Lung (tissue), 12 donors: ENCODE measurements around the gene CASP8. TPM values are rescaled to one million over a fixed set of nuclear protein-coding genes. Genes with fewer than 3 reads are reported as not detected.

ENCODE experiments used
- ATAC-seq: fragments of 200-7000 bp; cut with Tn5 transposase; one replicate; pipeline ENCODE4 v1.9.1; 2020; ENCODE audit warnings: moderate number of reproducible peaks; ENCODE audit not compliant: insufficient read depth, low FRiP score
- DNase-seq, 3 donors: peaks; one replicate each; pipeline ENCODE4 v3.0.0-alpha.2; 2013 to 2017
- H3K27ac ChIP-seq, 2 donors: one replicate each; pipeline ENCODE4 v1.5.1; 2013; ENCODE audit warnings: mild to moderate bottlenecking in 2 of 2, moderate library complexity in 2 of 2, control low read depth in 1 of 2, inconsistent platforms in 1 of 2, low read depth in 1 of 2, low read length in 1 of 2
- H3K27me3 ChIP-seq, 3 donors: one replicate each; pipeline ENCODE4 v1.5.1; 2013; ENCODE audit warnings: low read length in 2 of 3; ENCODE audit not compliant: control insufficient read depth in 3 of 3, insufficient read depth in 3 of 3
- H3K36me3 ChIP-seq, 4 donors: one replicate each; pipeline ENCODE4 v1.5.1; 2013; ENCODE audit warnings: low read length in 4 of 4, mild to moderate bottlenecking in 1 of 4, moderate library complexity in 1 of 4; ENCODE audit not compliant: control insufficient read depth in 4 of 4, insufficient read depth in 4 of 4
- H3K4me1 ChIP-seq, 5 donors: one replicate each; pipeline ENCODE4 v1.5.1; 2013; ENCODE audit warnings: low read length in 5 of 5, mild to moderate bottlenecking in 2 of 5, moderate library complexity in 1 of 5; ENCODE audit not compliant: control insufficient read depth in 5 of 5, insufficient read depth in 5 of 5
- H3K4me3 ChIP-seq: one replicate; pipeline ENCODE4 v1.5.1; 2013; ENCODE audit warnings: mild to moderate bottlenecking, control low read depth, moderate library complexity
- H3K9ac ChIP-seq, 2 donors: one replicate each; pipeline ENCODE4 v1.5.1; 2013; ENCODE audit warnings: low read length in 2 of 2, control low read depth in 1 of 2; ENCODE audit not compliant: insufficient read depth in 1 of 2
- H3K9me3 ChIP-seq, 4 donors: one replicate each; pipeline ENCODE4 v1.5.1; 2013; ENCODE audit warnings: low read length in 3 of 4, mild to moderate bottlenecking in 1 of 4, moderate library complexity in 1 of 4; ENCODE audit not compliant: control insufficient read depth in 4 of 4, insufficient read depth in 3 of 4
- CTCF ChIP-seq: IDR thresholded peaks from 2 replicates; pipeline ENCODE4 v1.5.1; 2012; ENCODE audit warnings: mild to moderate bottlenecking; ENCODE audit errors: control extremely low read depth, extremely low read depth
- WGBS, 2 donors: extraction: QIAGEN DNeasy Blood & Tissue Kit; methylation state at CpG; one replicate each; pipeline ENCODE4 v1.1.7; 2013; 5-methylcytosine and 5-hydroxymethylcytosine counted together
- polyA plus RNA-seq, 2 donors: library from polyadenylated mRNA; stranded (reverse); fragments of 200-250 nt; gene quantifications; one replicate each; pipeline ENCODE4 v1.2.1, GENCODE V29; 2013
- total RNA-seq, 2 donors: library from RNA; depleted of rRNA in 1 of 2; stranded (reverse); fragments of >200 nt in 1 of 2; gene quantifications; one replicate each; pipeline ENCODE4 v1.2.1, GENCODE V29; 2014 to 2021
- donor health status: control.
- donor health status: control.
- donor health status: Bipolar disorder and iron deficiency.
- donor health status: healthy.
- donor health status: DM: yes; HTN: yes; CAD: no.

CASP8 gene
- total and polyA plus RNA-seq, 4 donors = 18.2 to 32.3 (median 23.5) TPM

GRCh38 chr2:201262718-201263117 lies 2.4 kb downstream of the CASP8 start:
- no peak for DNase-seq
- ATAC-seq = no peak
- TF ChIP-seq CTCF = no peak
- no peak overlapping the region for H3K4me3 ChIP-seq
- H3K36me3 ChIP-seq = peaks cover 0 to 4% (median 2%) of the 10 kb centered on the region in 4 donors
- H3K27me3 ChIP-seq = no peaks in the 10 kb centered on the region
- 49 to 74% methylated on average over 6 of the region's 6 CpGs for WGBS, 2 donors
- H3K27ac ChIP-seq = no peak overlapping the region
- no peak overlapping the region for H3K9ac ChIP-seq
- no peaks in the 10 kb centered on the region for H3K9me3 ChIP-seq
- peaks cover 0 to 9% (median 1%) of the 10 kb centered on the region in 5 donors for H3K4me1 ChIP-seq

- WGBS, 2 donors = 56 to 70% methylated on average over 2 of the region's 2 CpGs
- no peak for TF ChIP-seq CTCF
- ATAC-seq = no peak
Observed at GRCh38 chr2:201263779-201264178, 3.4 kb downstream of the CASP8 start.

DNA sequence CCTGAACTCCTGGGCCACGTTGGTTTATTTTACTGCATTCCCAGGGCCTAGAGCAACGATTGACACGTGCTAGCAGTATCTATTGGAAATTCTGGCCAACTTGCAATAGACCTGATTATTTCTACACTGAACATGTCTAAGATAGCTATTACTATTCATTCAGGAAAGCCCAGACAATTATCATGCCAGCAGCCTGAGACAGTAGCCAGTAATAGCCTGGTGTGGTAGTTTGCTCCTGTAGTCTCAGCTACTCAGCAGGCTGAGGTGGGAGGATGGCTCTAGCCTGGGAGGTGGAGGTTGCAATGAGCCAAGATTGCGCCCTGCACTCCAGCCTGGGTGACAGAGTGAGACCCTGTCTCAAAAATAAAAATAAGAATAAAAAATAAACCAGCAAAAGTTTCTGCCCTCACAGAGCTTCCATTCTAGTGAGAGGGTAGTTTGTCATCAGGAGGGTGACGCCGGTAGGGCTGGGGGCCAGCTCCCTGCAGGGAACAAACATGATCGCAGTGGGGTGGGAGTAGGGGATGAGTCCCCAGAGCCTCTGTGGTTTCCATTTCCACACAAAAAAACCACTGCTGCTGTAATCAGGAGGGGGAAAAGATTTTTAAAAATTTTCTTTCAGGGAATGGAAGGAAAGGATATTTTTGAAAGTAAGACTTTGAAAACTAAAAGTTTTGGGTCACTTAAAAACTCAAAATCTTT lies 4.3 kb downstream of the CASP8 start:
- no peak overlapping the region for H3K9ac ChIP-seq
- no peak for ATAC-seq
- H3K27ac ChIP-seq = no peak overlapping the region
- H3K4me3 ChIP-seq = no peak overlapping the region
- peaks cover 0 to 6% (median 0%) of the 10 kb centered on the region in 5 donors for H3K4me1 ChIP-seq
- no peaks in the 10 kb centered on the region for H3K9me3 ChIP-seq
- H3K36me3 ChIP-seq = peaks cover 0 to 9% (median 5%) of the 10 kb centered on the region in 4 donors
- TF ChIP-seq CTCF = no peak
- no peaks in the 10 kb centered on the region for H3K27me3 ChIP-seq
- no peak for DNase-seq
- 63 to 83% methylated on average over 7 of the region's 7 CpGs for WGBS, 2 donors

More at GRCh38 chr2:201263779-201264178, 3.4 kb downstream of the CASP8 start:
- H3K27ac ChIP-seq = no peak overlapping the region
- peaks cover 0 to 9% (median 0%) of the 10 kb centered on the region in 5 donors for H3K4me1 ChIP-seq
- H3K27me3 ChIP-seq = no peaks in the 10 kb centered on the region
- DNase-seq = no peak
- H3K4me3 ChIP-seq = no peak overlapping the region
- H3K9ac ChIP-seq = no peak overlapping the region
- H3K9me3 ChIP-seq = no peaks in the 10 kb centered on the region
- H3K36me3 ChIP-seq = peaks cover 0 to 4% (median 3%) of the 10 kb centered on the region in 4 donors
